Measurements from ENCODE around the gene ANXA2. TPM values are rescaled to one million over a fixed set of nuclear protein-coding genes. Genes with fewer than 3 reads are reported as not detected.

Gene ANXA2
- total and polyA plus RNA-seq, 4 donors = 62.7 to 138 (median 107) TPM

DNA sequence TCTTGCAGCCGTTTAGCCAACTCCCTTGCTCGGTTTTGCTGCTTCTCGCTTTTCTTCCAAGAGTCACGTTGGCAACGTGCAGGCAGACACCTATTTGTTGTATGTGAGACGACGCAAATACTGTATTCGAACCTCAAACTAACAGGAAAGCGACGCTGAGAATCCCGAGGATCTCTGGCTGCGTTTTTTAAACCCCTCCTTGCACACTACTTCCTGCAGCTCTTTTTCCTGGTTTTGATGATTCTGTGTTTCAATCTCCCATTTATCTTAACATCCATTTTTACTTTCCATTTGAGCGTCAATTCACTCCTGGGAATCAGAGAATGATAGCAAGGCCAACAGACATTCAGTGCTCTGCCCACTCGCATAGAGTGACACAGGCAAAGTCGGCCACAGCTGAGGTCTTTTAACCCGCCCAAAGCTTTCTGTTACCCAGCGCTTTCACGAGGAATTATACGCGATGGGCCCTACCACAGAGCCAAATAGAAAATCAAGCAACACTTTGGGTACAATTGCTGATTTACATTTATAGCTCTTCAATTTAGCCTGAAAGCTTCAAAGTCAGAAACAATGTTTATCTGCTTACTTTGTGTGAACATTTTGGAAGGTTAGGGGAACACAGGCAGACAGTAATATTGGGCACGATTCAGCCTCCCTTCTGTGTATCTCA lies 1.6 kb upstream of the ANXA2 start:
- Histone ChIP-seq H3K36me3 (ENCODE audit: control insufficient read depth in 4 of 4, insufficient read depth in 3 of 4, low read depth in 1 of 4, low read length in 3 of 4) (no peaks in the 10 kb centered on the region), H3K9me3 (ENCODE audit: control insufficient read depth in 4 of 4, low read length in 3 of 4) (no peaks in the 10 kb centered on the region), H3K4me1 (ENCODE audit: control insufficient read depth in 4 of 4, insufficient read depth in 4 of 4, low read length in 3 of 4) (peaks cover 12 to 34% (median 24%) of the 10 kb centered on the region in 4 donors), H3K27me3 (ENCODE audit: control insufficient read depth in 4 of 4, insufficient read depth in 4 of 4, low read length in 3 of 4) (no peaks in the 10 kb centered on the region), H3K9ac (ENCODE audit: low read depth in 1 of 2, low read length in 2 of 2) (no peak overlapping the region), H3K27ac (ENCODE audit: low read depth in 1 of 2, low read length in 2 of 2) (no peak overlapping the region), H3K4me3 (ENCODE audit: low read depth in 1 of 3, low read length in 3 of 3) (no peak overlapping the region)
- TF ChIP-seq EGR1 (IDR thresholded peaks at IDR 0.05; ENCODE audit: low read depth in 2 of 2) = no peak
- no peak for TF ChIP-seq RXRA (IDR thresholded peaks at IDR 0.05)
- TF ChIP-seq HNF4G (IDR thresholded peaks at IDR 0.05) = no peak
- no peak for TF ChIP-seq MAX (IDR thresholded peaks at IDR 0.05)
- TF ChIP-seq RAD21 (IDR thresholded peaks at IDR 0.05) = no peak
- TF ChIP-seq HNF4A (conservative IDR thresholded peaks at IDR 0.05) = no peak
- no peak for TF ChIP-seq JUND (IDR thresholded peaks at IDR 0.05)
- no peak for TF ChIP-seq SP1 (IDR thresholded peaks at IDR 0.05)
- TF ChIP-seq, protein P1, sequence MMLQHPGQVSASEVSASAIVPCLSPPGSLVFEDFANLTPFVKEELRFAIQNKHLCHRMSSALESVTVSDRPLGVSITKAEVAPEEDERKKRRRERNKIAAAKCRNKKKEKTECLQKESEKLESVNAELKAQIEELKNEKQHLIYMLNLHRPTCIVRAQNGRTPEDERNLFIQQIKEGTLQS (IDR thresholded peaks at IDR 0.05) = no peak
- TF ChIP-seq, protein P2, sequence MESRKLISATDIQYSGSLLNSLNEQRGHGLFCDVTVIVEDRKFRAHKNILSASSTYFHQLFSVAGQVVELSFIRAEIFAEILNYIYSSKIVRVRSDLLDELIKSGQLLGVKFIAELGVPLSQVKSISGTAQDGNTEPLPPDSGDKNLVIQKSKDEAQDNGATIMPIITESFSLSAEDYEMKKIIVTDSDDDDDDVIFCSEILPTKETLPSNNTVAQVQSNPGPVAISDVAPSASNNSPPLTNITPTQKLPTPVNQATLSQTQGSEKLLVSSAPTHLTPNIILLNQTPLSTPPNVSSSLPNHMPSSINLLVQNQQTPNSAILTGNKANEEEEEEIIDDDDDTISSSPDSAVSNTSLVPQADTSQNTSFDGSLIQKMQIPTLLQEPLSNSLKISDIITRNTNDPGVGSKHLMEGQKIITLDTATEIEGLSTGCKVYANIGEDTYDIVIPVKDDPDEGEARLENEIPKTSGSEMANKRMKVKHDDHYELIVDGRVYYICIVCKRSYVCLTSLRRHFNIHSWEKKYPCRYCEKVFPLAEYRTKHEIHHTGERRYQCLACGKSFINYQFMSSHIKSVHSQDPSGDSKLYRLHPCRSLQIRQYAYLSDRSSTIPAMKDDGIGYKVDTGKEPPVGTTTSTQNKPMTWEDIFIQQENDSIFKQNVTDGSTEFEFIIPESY (IDR thresholded peaks at IDR 0.05) = no peak
- TF ChIP-seq FOXA2 (IDR thresholded peaks at IDR 0.05) = no peak
- no peak for TF ChIP-seq GABPA (IDR thresholded peaks at IDR 0.05 in 1 of 2, conservative IDR thresholded peaks at IDR 0.05 in 1 of 2)
- TF ChIP-seq YY1 (IDR thresholded peaks at IDR 0.05) = no peak
- no peak for TF ChIP-seq REST (IDR thresholded peaks at IDR 0.05)
- 73% methylated on average over 21 of the region's 21 CpGs for WGBS
- no peak for DNase-seq (ENCODE audit: low spot score)

DNA sequence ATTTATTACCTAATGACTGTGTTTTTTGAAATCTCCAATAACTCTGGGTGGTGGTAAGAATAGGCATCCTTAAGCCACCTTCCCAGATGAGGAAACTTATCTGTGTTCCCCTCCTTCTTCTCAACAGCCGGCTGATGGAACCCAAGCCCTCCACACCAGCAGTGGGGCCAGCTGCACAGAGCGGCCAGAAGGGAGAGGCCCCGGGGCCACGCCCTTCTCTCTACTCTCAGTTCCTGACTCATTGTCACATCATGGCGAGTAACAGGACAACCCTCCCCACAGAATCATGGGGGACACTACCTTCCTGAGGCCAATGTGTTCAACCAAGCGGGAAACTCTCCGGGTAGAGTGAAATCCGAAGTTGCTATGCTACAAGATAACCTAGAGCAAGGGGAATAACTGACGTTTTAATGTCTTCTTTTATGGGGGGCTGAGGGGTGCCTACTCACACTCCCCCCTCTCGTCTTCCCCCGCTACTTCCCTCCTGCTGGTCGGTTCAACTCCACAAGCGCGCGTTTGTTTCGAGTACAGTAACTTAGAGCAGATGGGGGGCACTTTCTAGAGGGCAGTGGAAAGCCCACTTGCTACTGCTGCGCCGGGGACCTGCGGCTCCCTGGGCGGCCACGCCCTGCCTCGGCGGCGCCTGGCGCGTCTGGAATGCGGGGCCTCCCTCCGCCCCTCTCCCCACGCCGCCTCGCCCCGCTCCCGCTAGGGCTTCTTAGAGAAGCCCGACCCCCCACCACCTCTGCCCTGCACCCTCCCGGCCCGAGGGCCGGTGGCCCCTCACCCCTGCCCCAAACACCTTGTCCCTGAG lies 621 bp downstream of the ANXA2 start:
- H3K4me1 ChIP-seq (ENCODE audit: control insufficient read depth in 4 of 4, insufficient read depth in 4 of 4, low read length in 3 of 4) = peaks cover 18 to 40% (median 30%) of the 10 kb centered on the region in 4 donors
- no peak for DNase-seq (ENCODE audit: low spot score)
- no peaks in the 10 kb centered on the region for H3K27me3 ChIP-seq (ENCODE audit: control insufficient read depth in 4 of 4, insufficient read depth in 4 of 4, low read length in 3 of 4)
- H3K4me3 ChIP-seq (ENCODE audit: low read depth in 1 of 3, low read length in 3 of 3) = peak overlapping the region; percentile 56 to 83 (median 78)
- no peaks in the 10 kb centered on the region for H3K36me3 ChIP-seq (ENCODE audit: control insufficient read depth in 4 of 4, insufficient read depth in 3 of 4, low read depth in 1 of 4, low read length in 3 of 4)
- peak overlapping the region; percentile 84 for H3K27ac ChIP-seq (ENCODE audit: low read depth in 1 of 2, low read length in 2 of 2)
- 13% methylated on average over 37 of the region's 37 CpGs for WGBS
- H3K9me3 ChIP-seq (ENCODE audit: control insufficient read depth in 4 of 4, low read length in 3 of 4) = no peaks in the 10 kb centered on the region
- H3K9ac ChIP-seq (ENCODE audit: low read depth in 1 of 2, low read length in 2 of 2) = peak overlapping the region; percentile 68 to 86
- TF ChIP-seq NR2F2 (IDR thresholded peaks at IDR 0.05) = no peak
- TF ChIP-seq MAX (IDR thresholded peaks at IDR 0.05) = no peak
- TF ChIP-seq, protein P2 (IDR thresholded peaks at IDR 0.05) = no peak
- no peak for TF ChIP-seq RXRA (IDR thresholded peaks at IDR 0.05)
- no peak for TF ChIP-seq YY1 (IDR thresholded peaks at IDR 0.05)
- TF ChIP-seq, protein P1 (IDR thresholded peaks at IDR 0.05) = no peak
- TF ChIP-seq EGR1 (IDR thresholded peaks at IDR 0.05; ENCODE audit: low read depth in 2 of 2) = no peak
- TF ChIP-seq RAD21 (IDR thresholded peaks at IDR 0.05) = no peak
- TF ChIP-seq FOXA1 (IDR thresholded peaks at IDR 0.05) = no peak
- TF ChIP-seq SP1 (IDR thresholded peaks at IDR 0.05) = no peak
- TF ChIP-seq GABPA (IDR thresholded peaks at IDR 0.05 in 1 of 2, conservative IDR thresholded peaks at IDR 0.05 in 1 of 2) = no peak
- no peak for TF ChIP-seq TAF1 (conservative IDR thresholded peaks at IDR 0.05)
- no peak for TF ChIP-seq JUND (IDR thresholded peaks at IDR 0.05)
- TF ChIP-seq, protein P3, sequence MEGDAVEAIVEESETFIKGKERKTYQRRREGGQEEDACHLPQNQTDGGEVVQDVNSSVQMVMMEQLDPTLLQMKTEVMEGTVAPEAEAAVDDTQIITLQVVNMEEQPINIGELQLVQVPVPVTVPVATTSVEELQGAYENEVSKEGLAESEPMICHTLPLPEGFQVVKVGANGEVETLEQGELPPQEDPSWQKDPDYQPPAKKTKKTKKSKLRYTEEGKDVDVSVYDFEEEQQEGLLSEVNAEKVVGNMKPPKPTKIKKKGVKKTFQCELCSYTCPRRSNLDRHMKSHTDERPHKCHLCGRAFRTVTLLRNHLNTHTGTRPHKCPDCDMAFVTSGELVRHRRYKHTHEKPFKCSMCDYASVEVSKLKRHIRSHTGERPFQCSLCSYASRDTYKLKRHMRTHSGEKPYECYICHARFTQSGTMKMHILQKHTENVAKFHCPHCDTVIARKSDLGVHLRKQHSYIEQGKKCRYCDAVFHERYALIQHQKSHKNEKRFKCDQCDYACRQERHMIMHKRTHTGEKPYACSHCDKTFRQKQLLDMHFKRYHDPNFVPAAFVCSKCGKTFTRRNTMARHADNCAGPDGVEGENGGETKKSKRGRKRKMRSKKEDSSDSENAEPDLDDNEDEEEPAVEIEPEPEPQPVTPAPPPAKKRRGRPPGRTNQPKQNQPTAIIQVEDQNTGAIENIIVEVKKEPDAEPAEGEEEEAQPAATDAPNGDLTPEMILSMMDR (IDR thresholded peaks at IDR 0.05; ENCODE audit: low read depth, low read length, missing input control) = no peak
- TF ChIP-seq HNF4G (IDR thresholded peaks at IDR 0.05) = no peak
- TF ChIP-seq FOXA2 (IDR thresholded peaks at IDR 0.05) = no peak

Measured in liver (tissue), 9 donors.